ENCODE measurements around the gene ZBBX. TPM values are rescaled to one million over a fixed set of nuclear protein-coding genes. Genes with fewer than 3 reads are reported as not detected.

ZBBX gene
- total RNA-seq, 1 experiment from 2014 or later = 1.1 TPM

- TF ChIP-seq CTCF (IDR thresholded peaks at IDR 0.05) (no peak), GRHL2 (CRISPR knock-in tag; IDR thresholded peaks at IDR 0.05; ENCODE audit: insufficient replicate concordance, severe bottlenecking) (no peak)
Observed at GRCh38 chr3:167288737-167289136, 91.4 kb downstream of the ZBBX start (continued).

- ATAC-seq = no peak
- ChIA-PET POLR2A (no interaction called here), CTCF (interaction anchor here (1.0 kb wide), 1 partner anchor 93 kb away, joined by 4 read pairs; the partner anchor contains the start of gene ZBBX)
- Mint-ChIP-seq H3K36me3 (no peaks in the 10 kb centered on the region), H3K27me3 (ENCODE audit: low read depth) (no peaks in the 10 kb centered on the region), H3K4me1 (no peaks in the 10 kb centered on the region), H3K27ac (no peak overlapping the region), H3K4me3 (no peak overlapping the region), H3K9me3 (peaks cover 5% of the 10 kb centered on the region)
- no peak for DNase-seq (ENCODE audit: low spot score)
- TF ChIP-seq ATF2 (CRISPR knock-in tag; IDR thresholded peaks at IDR 0.05; ENCODE audit: borderline replicate concordance, low read depth) (no peak), ATF6 (CRISPR knock-in tag; IDR thresholded peaks at IDR 0.05) (no peak), ATF1 (CRISPR knock-in tag; IDR thresholded peaks at IDR 0.05) (no peak), CTCF (IDR thresholded peaks at IDR 0.05) (no peak), USF2 (CRISPR knock-in tag; IDR thresholded peaks at IDR 0.05) (no peak), GABPB1 (CRISPR knock-in tag; IDR thresholded peaks at IDR 0.05) (no peak), MLX (CRISPR knock-in tag; IDR thresholded peaks at IDR 0.05) (no peak), E2F1 (CRISPR knock-in tag; IDR thresholded peaks at IDR 0.05) (no peak), NFE2L1 (CRISPR knock-in tag; IDR thresholded peaks at IDR 0.05) (no peak), ARID4B (CRISPR knock-in tag; IDR thresholded peaks at IDR 0.05; ENCODE audit: borderline replicate concordance) (no peak), KAT7 (CRISPR knock-in tag; IDR thresholded peaks at IDR 0.05; ENCODE audit: borderline replicate concordance) (no peak), TEAD1 (CRISPR knock-in tag; IDR thresholded peaks at IDR 0.05) (no peak), ZNF423 (CRISPR knock-in tag; IDR thresholded peaks at IDR 0.05) (no peak), EMX1 (CRISPR knock-in tag; IDR thresholded peaks at IDR 0.05) (no peak), SP1 (CRISPR knock-in tag; conservative IDR thresholded peaks at IDR 0.05) (no peak), ZNF219 (CRISPR knock-in tag; IDR thresholded peaks at IDR 0.05; ENCODE audit: borderline replicate concordance) (no peak), GRHL2 (CRISPR knock-in tag; IDR thresholded peaks at IDR 0.05; ENCODE audit: insufficient replicate concordance, severe bottlenecking) (no peak), AR (CRISPR knock-in tag; IDR thresholded peaks at IDR 0.05) (no peak)
Observed at GRCh38 chr3:167287308-167287707, 92.8 kb downstream of the ZBBX start.

Data from WTC11 (cell line).